Activated T-cell treated with anti-CD3 and anti-CD28 coated beads, Interleukin-2, amount 50 U/mL, for 48 hours (primary cell): ENCODE data around the gene HSD11B1.

ENCODE experiments used
- DNase-seq, 2 experiments: peaks; one replicate each; pipeline ENCODE4 v3.0.0-alpha.2; 2020

HSD11B1 gene

GRCh38 chr1:209756615-209757445, 52.2 kb downstream of the HSD11B1 start:
- peak; percentile 65 to 71 for DNase-seq

GRCh38 chr1:209758400-209758799, 53.8 kb downstream of the HSD11B1 start:
- no peak for DNase-seq

DNA sequence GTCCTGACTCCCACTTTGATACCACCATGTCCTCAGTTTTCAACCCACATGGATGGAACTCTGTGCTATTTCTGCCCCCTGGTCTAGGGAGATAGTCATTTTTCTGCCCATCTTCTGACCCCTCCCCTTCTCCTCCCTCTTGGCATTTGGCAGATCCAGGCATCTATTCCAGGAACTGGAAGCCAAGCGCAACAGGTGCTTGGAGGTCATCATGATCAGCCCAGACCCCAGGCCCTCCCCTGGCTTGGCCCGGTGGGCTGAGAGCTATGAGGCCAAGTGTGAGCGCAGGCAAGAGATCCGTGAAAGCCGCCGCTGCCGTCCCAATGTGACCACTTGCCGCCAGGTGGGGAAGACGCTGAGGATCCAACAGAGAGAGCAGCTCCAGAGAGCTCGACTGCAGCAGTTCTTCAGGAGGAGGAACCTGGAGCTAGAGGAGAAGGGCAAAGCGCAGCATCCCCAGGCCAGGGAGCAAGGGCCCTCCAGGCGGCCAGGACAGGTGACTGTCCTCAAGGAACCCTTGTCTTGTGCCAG, 55.2 kb downstream of the HSD11B1 start:
- no peak for DNase-seq

DNA sequence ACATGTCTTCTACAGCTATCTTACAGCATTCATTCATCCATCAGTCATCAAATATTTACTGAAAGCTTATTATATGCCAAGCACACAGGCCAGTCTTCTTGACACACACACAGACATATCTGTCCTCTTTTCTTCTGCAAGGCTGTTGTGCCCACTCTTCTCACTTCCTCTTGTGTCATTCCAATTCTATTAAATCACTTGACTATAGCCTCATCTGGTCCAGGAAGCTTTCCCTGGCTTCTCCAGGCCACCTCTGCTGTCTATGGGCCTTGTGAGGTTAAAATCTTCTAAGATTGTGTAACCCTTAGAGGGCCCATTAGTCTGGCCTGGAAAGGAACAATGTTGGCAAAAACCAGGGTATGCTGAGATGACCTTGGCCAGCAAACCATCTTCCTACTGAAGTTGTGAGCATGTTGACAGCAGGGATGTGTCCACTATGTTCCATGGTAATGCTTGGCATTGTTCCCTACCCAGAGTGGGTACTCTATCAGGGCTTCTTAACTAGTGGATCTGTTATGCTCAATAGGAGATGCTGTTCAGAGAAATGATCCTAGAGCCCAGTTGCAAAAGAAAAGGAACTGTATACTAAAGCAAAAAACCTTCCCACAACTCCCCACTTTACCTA, 56.5 kb downstream of the HSD11B1 start:
- no peak for DNase-seq

DNA sequence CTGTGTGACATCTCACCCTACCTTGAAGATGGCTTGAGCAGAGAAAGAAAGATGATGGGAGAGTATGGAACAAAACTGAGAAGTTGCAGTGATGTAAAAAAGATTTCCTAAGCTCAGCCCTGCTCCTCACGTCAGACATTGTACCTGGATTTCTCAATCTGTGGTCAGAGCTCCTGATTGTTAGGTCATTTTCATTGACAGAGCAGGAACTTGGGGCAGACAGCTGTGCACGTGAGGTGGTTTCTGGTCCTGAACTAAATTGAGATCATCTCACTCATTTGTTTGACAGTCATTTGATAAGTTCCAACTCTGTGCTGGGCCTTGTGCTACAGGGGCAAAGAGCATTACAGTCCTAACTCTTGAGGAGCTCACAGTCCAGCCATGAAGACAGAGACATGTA, 61.4 kb downstream of the HSD11B1 start:
- DNase-seq, result no peak

DNA sequence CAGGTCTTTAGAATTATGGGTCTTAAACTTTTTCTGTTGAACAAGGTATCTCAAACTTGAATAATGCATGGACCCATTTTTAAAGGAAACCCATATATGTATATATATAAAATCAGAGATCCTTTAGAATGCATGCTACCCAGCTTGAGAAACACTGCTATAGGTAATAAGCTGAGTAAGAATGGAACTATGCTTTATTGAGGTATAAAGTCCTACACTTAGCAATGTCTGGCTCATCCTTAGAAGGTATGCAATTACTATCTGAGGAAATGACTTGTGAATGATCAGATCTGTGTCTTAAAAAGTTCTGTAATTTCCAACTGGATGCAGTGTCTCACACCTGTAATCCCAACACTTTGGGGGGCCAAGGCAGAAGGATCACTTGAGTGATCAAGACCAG, 62.5 kb downstream of the HSD11B1 start:
- DNase-seq, result no peak

GRCh38 chr1:209767706-209768105, 63.1 kb downstream of the HSD11B1 start:
- DNase-seq, result no peak

DNA sequence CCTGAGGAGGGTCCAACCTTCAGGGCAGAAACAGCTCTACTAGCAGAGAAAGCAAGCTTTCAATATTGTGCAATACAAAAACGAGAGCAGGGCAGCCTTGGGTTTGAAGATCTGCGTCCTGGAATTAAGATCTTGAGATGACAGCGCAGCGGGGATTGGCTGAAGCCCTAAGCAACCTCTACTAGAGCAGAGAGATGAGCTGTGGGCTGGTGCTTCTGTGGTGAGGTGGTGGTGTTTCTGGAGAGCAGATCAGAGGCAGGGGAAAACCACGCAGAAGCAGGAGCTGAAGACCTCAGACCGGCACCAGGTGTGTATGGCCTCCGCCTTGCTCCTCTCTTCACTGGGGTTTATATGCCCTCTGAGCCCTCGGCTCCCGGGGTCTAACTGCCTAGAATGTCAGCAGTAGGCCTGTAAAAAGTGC, 63.7 kb downstream of the HSD11B1 start:
- DNase-seq, result peak; percentile 83 to 89

DNA sequence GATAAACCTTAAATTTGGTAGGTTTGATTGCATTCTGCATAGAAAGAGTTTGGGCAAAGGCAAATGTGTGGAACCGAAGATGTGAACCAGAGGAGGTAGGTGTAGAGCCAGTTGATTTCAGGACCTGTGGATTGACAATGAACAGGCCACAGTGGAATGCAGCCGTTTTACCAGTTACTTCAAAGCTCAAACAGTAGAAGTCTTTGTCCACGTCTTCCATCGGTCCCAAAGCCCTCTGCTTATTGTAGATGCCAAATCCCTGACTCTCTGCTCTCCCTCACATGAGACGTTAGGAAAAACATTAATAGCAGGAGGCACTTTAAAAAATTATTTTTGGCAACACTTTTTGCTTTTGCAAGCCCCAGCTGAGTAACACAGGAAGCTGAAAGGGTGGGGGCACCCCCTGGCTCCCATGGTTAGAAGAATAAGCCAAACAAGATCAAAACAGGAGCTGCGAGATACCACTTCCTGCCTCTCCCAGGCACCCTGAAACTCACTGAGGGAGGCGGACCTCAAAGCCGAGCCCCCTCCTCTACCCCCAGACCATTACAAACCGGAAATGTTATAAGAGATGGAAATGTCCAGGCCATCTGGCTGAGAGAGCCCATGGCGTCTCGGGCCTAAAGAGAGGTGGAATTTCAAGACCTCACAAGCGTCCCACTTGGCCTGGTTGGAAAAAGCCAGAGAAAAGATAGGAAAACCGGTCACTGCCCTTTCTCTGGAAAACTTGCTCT, 64.7 kb downstream of the HSD11B1 start:
- peak; percentile 81 to 82 for DNase-seq

DNA sequence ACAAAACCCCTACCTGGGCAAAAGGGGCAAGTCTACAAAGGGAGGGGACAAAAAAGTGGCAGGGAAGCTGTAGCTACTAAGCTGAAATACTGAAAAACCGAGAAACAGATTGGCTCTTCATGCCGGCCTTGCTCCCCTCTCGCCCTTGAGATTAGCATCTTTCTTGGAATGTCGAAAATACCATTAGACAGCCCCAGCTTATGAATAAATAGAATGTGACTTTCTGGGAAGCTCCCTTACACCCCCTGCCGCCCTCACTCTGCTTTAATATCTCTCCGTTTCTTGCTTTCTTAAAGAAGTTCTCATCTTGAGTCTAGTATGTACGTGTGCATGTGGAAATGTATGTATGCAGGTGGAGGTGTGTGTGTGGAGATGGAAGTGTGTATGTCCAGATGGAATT, 65.3 kb downstream of the HSD11B1 start:
- no peak for DNase-seq

- DNase-seq, result no peak
These were observed 66.2 kb downstream of the HSD11B1 start for GRCh38 chr1:209770636-209771415.

DNA sequence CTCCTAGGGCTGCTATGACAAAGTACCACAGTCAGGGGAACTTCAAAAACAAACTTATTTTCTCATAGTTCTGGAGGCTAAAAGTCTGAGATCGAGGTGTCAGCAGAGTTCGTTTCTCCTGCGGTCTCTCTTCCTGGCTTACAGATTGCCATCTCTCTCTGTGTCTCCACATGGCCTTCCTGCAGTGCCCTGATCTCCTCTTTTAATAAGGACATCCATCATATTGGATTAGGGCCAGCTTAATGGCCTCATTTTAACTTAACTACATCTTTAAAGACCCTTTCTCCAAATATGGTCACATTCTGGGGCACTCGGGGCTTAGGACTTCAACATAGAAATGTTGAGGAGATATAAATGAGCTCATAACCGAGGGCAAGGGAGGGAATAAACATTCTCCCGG, 67.5 kb downstream of the HSD11B1 start:
- DNase-seq, result no peak

- DNase-seq, result no peak
These were observed 69.9 kb downstream of the HSD11B1 start for GRCh38 chr1:209774592-209774991.

GRCh38 chr1:209775678-209776077, 71.0 kb downstream of the HSD11B1 start:
- no peak for DNase-seq

DNA sequence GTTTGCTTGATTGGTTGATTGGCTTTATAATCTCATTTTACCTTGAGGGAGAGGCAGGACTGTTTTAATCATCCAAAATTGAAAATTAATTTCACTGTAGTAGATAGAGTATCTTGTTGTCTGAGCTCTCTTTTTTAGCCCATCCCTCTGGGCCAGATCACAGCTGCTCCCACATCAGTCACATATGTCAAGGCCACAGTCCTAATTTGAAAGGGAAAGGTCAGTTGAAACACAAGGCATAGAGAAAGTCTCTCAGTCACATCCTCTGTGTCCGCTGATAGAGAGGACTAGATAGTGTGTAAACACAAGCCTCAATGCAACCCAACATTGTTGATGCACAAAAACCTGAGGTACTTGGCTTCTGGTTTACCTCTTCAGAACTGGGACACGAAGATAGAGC, 72.9 kb downstream of the HSD11B1 start:
- no peak for DNase-seq

- no peak for DNase-seq
These were observed 73.5 kb downstream of the HSD11B1 start for GRCh38 chr1:209778102-209778501.

DNA sequence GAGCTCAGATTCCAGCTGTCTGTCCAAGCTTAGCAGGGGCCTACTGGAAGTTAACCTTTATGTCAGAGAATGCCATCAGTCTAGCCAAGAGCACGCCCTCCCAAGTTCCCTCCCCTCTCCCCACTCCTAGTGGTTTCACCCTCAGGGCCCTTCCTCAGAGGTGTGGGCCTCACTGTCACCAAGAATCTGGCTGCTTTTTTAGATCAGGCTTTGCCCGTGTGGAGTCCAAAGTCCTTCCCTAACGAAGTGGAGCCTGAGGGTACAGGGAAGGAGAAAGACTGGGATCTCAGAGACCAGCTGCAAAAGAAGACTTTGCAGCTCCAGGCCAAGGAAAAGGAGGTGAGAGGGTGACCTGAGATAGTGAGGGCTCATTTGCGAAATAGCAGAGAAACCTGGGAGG, 75.6 kb downstream of the HSD11B1 start:
- DNase-seq, result no peak

GRCh38 chr1:209783386-209783785, 78.7 kb downstream of the HSD11B1 start:
- DNase-seq, result no peak
